Heart left ventricle (tissue), 16 donors: ENCODE results near the gene DMBT1. TPM values are rescaled to one million over a fixed set of nuclear protein-coding genes. Genes with fewer than 3 reads are reported as not detected.

Experiments used
- ATAC-seq, 4 donors: fragments of 200-7000 bp; cut with Tn5 transposase; one replicate each; pipeline ENCODE4 v1.9.1; 2020 to 2022; ENCODE audit warnings: moderate library complexity in 4 of 4, mild to moderate bottlenecking in 3 of 4, moderate number of reproducible peaks in 1 of 4
- DNase-seq, 5 donors: peaks; one replicate each; pipeline ENCODE4 v3.0.0-alpha.2; 2020
- H3K27ac ChIP-seq, 12 donors: fragments of 200-600 bp; sonication (generic) in 4 of 12; one replicate each; pipeline versions ENCODE4 v1.5.0 to v1.8.0; 2016 to 2022; ENCODE audit warnings: mild to moderate bottlenecking in 2 of 12
- H3K27me3 ChIP-seq, 9 donors: fragments of 200-600 bp; sonication (generic) in 2 of 9; one replicate each; pipeline versions ENCODE4 v1.5.1 to v1.8.0; 2016 to 2022; ENCODE audit warnings: mild to moderate bottlenecking in 3 of 9
- H3K36me3 ChIP-seq, 9 donors: fragments of 200-600 bp; sonication (generic) in 2 of 9; one replicate each; pipeline versions ENCODE4 v1.5.0 to v1.8.0; 2018 to 2022; ENCODE audit warnings: mild to moderate bottlenecking in 2 of 9
- H3K4me1 ChIP-seq, 12 donors: fragments of 200-600 bp; sonication (generic) in 4 of 12; one replicate each; pipeline versions ENCODE4 v1.5.0 to v1.8.0; 2016 to 2022; ENCODE audit warnings: mild to moderate bottlenecking in 3 of 12
- H3K4me3 ChIP-seq, 12 donors: fragments of 200-600 bp; sonication (generic) in 4 of 12; one replicate each; pipeline versions ENCODE4 v1.5.0 to v1.8.0; 2017 to 2022; ENCODE audit warnings: mild to moderate bottlenecking in 9 of 12, moderate library complexity in 4 of 12
- H3K9me3 ChIP-seq, 12 donors: fragments of 200-600 bp; sonication (generic) in 4 of 12; one replicate each; pipeline versions ENCODE4 v1.5.0 to v1.8.0; 2016 to 2022; ENCODE audit warnings: mild to moderate bottlenecking in 1 of 12
- POLR2A ChIP-seq, 2 donors: fragments of 450-650 bp; IDR thresholded peaks; one replicate each; pipeline ENCODE4 v1.6.1; 2017; ENCODE audit warnings: antibody characterized with exemption in 2 of 2, mild to moderate bottlenecking in 2 of 2, moderate library complexity in 2 of 2
- WGBS, 4 donors: extraction: QIAGEN DNeasy Blood & Tissue Kit in 2 of 4; methylation state at CpG; one replicate each; pipeline versions ENCODE4 v1.1.5 to v1.1.7; 2013 to 2018; 5-methylcytosine and 5-hydroxymethylcytosine counted together
- intact Hi-C, 10 donors: fragments of 100-400 bp; cut with DNase I; formaldehyde crosslinking; loops; one replicate each; pipeline versions ENCODE4 v1.11.1 to v1.14.2; 2022
- polyA plus RNA-seq, 2 donors: library from polyadenylated mRNA; stranded (reverse); fragments of 200-250 nt; gene quantifications; one replicate each; pipeline ENCODE4 v1.2.3, GENCODE V29; 2013
- total RNA-seq, 9 donors: library from RNA; depleted of rRNA in 2 of 9; stranded (reverse); fragments of >200 nt in 2 of 9; fragmentation: NEBNext Ultra II Directional in 3 of 9; extraction: Animal tissue kit (Norgen Biotek cat#: 25700) in 3 of 9; gene quantifications; one replicate each; pipeline versions ENCODE4 v1.1.0 to v1.2.4, GENCODE V29; 2016 to 2023
- TF ChIP-seq, protein P1 (sequence below), 12 donors: fragments of 200-600 bp; sonication (generic) in 4 of 12; IDR thresholded peaks; one replicate each; pipeline versions ENCODE4 v1.5.0 to v1.8.0; 2018 to 2022; ENCODE audit warnings: antibody characterized with exemption in 12 of 12, mild to moderate bottlenecking in 5 of 12
- donor health status: ischemic (EF 13 %, LVEDD 7.1; RV severe dilation, severe dysfunction).
- donor health status: healthy with polysubstance abuse.
- donor health status: DM: no; HTN: yes; CAD: no.
- donor health status: DM: no; HTN: no; CAD: no.
- donor health status: ischemic (EF 25% LVEDD 6.9; RV normal size, moderate dysfunction).
- donor health status: ischemic (EF 25% LVEDD 5.7; RV mildly dilated, moderate dysfunction).
- donor health status: healthy.
- donor health status: DM: yes; HTN: yes; CAD: no.
- donor health status: ischemic (EF 35%, LVEDD 5.7; RV mildly dilated, moderate dysfunction).
- donor health status: nonischemic (EF 11% LVEDD 7.7; RV severe dilation, severe dysfunction).
- donor health status: DM: yes; HTN: yes; CAD: no.
- donor health status: PGD.
- donor health status: ischemic (EF 29% LVEDD 5.4; RV normal size, mild dysfunction).
- donor health status: nonischemic (EF 23%, LVEDD 6.1; RV moderate dilation, normal function).

The DMBT1 gene
- total and polyA plus RNA-seq, 11 donors = 0.04 to 0.49 (median 0.10) TPM; not detected in 5

DNA sequence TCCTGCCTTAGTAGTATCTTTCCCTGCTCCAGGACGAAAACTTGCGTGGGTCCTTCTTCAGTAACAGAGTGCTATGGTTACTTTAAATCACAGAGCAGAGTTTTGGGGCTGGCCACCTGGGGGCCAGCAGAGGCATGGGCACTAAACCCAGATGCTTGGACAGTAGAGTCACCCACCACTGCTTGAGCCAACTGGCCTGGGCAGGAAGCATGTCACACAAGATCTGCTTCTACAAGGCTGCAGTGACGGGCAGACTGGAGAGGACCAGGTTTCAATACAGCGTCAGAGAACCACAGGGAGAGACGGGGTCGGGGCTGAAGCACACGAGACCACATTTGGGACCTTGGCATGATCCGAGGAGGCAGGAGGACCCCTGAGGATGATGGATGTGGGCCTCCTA, 14.3 kb upstream of the DMBT1 start:
- no peak for ATAC-seq
- 95 to 98% (median 95%) methylated on average over 8 of the region's 8 CpGs for WGBS, 4 donors
- no peak for TF ChIP-seq POLR2A (IDR thresholded peaks at IDR 0.05)
- TF ChIP-seq, protein P1, sequence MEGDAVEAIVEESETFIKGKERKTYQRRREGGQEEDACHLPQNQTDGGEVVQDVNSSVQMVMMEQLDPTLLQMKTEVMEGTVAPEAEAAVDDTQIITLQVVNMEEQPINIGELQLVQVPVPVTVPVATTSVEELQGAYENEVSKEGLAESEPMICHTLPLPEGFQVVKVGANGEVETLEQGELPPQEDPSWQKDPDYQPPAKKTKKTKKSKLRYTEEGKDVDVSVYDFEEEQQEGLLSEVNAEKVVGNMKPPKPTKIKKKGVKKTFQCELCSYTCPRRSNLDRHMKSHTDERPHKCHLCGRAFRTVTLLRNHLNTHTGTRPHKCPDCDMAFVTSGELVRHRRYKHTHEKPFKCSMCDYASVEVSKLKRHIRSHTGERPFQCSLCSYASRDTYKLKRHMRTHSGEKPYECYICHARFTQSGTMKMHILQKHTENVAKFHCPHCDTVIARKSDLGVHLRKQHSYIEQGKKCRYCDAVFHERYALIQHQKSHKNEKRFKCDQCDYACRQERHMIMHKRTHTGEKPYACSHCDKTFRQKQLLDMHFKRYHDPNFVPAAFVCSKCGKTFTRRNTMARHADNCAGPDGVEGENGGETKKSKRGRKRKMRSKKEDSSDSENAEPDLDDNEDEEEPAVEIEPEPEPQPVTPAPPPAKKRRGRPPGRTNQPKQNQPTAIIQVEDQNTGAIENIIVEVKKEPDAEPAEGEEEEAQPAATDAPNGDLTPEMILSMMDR (IDR thresholded peaks at IDR 0.05) = no peak
- Histone ChIP-seq H3K36me3 (no peaks in the 10 kb centered on the region), H3K27me3 (no peaks in the 10 kb centered on the region), H3K4me1 (peaks cover 0 to 17% (median 0%) of the 10 kb centered on the region in 12 donors), H3K9me3 (no peaks in the 10 kb centered on the region), H3K27ac (no peak overlapping the region), H3K4me3 (no peak overlapping the region)
- no peak for DNase-seq
- intact Hi-C loops = loop anchor here in 1 of 10 donors (5.0 kb wide), 1 partner anchor 199 kb away; no protein-coding TSS in a partner anchor

DNA sequence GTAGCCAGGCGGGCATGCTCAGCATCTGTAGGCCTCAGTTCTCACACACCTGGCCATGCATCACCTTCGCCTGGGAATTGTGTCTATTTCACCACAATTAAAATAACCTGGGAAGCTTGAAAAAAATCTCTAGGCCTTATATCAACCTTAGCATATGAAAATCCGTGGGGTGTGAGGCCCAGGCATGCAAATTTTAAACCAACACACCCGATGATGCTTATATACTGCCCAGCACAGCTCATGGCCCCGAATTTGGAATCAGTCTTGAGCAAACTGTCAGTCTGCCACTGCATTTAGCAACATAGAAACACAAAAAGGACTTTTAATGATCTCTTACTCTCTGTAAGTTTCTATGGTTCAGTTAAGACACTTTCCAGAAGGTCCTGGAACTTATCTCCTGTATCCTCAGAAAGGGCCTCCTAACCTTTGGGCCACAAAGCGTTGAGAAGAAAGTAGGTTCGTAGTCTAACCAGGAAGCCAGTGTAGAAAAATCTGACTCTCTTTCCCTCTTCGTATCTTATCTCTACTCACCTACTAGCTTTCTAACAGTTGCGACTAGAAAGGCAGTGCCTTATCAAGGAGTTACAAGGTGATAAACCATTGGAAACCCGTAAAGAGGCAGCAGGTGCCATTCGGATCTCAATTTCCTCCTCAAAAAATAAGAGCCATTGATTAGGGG, 12.0 kb upstream of the DMBT1 start:
- peak in 1 of 5 donors; percentile 2 for DNase-seq
- intact Hi-C loops = loop anchor here in 1 of 10 donors (5.0 kb wide), 1 partner anchor 201 kb away; no protein-coding TSS in a partner anchor
- peaks cover 0 to 4% (median 0%) of the 10 kb centered on the region in 12 donors for H3K4me1 ChIP-seq

DNA sequence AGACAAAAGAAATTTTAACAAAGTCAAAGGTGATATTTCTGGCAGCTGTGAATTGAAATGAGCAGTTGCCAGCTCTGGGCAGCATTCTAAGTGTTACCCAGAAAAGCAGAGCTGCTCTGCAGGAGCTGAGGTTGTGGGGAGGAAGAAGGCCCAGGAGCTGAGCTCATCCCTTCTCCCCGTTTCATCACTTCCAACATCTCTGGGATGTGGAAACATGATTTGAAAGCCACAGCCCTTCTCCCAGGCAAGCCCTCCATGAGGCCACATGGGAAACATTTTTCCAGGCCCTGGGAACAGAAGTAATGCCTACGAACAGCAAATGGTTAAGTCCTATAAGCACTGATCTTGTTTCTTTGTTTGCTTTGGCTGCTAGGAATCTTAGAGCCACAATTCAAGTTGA, 10.9 kb upstream of the DMBT1 start:
- Histone ChIP-seq H3K36me3 (no peaks in the 10 kb centered on the region), H3K27ac (no peak overlapping the region), H3K4me1 (peaks cover 0 to 4% (median 0%) of the 10 kb centered on the region in 12 donors), H3K27me3 (no peaks in the 10 kb centered on the region), H3K4me3 (no peak overlapping the region), H3K9me3 (no peaks in the 10 kb centered on the region)
- TF ChIP-seq, protein P1 (IDR thresholded peaks at IDR 0.05) = no peak
- no peak for TF ChIP-seq POLR2A (IDR thresholded peaks at IDR 0.05)
- WGBS, 4 donors = 87 to 94% (median 93%) methylated on average over 2 of the region's 2 CpGs
- intact Hi-C loops = loop anchor here in 1 of 10 donors (5.0 kb wide), 1 partner anchor 202 kb away; no protein-coding TSS in a partner anchor
- DNase-seq (no peak), ATAC-seq (no peak)

More for the DNA sequence above, 12.0 kb upstream of the DMBT1 start:
- 86 to 89% (median 89%) methylated on average over 11 of the region's 11 CpGs for WGBS, 4 donors
- H3K27ac ChIP-seq = no peak overlapping the region
- no peaks in the 10 kb centered on the region for H3K27me3 ChIP-seq
- no peak for ATAC-seq
- H3K9me3 ChIP-seq = no peaks in the 10 kb centered on the region
- H3K4me3 ChIP-seq = no peak overlapping the region
- no peaks in the 10 kb centered on the region for H3K36me3 ChIP-seq
- TF ChIP-seq, protein P1 (IDR thresholded peaks at IDR 0.05) = no peak
- no peak for TF ChIP-seq POLR2A (IDR thresholded peaks at IDR 0.05)

DNA sequence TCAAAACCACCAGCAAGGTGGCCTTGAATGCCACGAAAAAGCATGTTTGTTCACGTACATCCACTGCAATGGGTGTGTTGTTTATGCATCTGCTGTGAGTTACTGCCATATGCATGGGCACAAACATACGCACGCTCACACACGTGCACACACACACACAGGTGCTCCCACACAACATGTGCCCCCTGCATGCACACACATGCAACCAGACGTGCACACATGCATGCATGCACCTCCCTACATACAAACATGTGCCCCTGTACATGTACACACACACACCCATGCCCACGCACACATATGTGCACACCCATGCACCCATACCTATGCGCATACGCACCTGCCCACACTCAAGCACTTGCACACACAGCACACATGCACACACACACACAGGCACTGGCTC, 10.1 kb upstream of the DMBT1 start:
- peak in 1 of 4 donors; percentile 23 for ATAC-seq

More for the DNA sequence above, 10.1 kb upstream of the DMBT1 start:
- intact Hi-C loops = no loop called here
- Histone ChIP-seq H3K27ac (no peak overlapping the region), H3K27me3 (no peaks in the 10 kb centered on the region), H3K9me3 (no peaks in the 10 kb centered on the region), H3K36me3 (no peaks in the 10 kb centered on the region), H3K4me3 (no peak overlapping the region), H3K4me1 (peaks cover 0 to 4% (median 0%) of the 10 kb centered on the region in 12 donors)
- DNase-seq = peak in 1 of 5 donors; percentile 8
- no peak for TF ChIP-seq POLR2A (IDR thresholded peaks at IDR 0.05)
- TF ChIP-seq, protein P1 (IDR thresholded peaks at IDR 0.05) = no peak
- 94 to 97% (median 96%) methylated on average over 9 of the region's 9 CpGs for WGBS, 4 donors
